ENCODE measurements around the gene MXD1.

The MXD1 gene

DNA sequence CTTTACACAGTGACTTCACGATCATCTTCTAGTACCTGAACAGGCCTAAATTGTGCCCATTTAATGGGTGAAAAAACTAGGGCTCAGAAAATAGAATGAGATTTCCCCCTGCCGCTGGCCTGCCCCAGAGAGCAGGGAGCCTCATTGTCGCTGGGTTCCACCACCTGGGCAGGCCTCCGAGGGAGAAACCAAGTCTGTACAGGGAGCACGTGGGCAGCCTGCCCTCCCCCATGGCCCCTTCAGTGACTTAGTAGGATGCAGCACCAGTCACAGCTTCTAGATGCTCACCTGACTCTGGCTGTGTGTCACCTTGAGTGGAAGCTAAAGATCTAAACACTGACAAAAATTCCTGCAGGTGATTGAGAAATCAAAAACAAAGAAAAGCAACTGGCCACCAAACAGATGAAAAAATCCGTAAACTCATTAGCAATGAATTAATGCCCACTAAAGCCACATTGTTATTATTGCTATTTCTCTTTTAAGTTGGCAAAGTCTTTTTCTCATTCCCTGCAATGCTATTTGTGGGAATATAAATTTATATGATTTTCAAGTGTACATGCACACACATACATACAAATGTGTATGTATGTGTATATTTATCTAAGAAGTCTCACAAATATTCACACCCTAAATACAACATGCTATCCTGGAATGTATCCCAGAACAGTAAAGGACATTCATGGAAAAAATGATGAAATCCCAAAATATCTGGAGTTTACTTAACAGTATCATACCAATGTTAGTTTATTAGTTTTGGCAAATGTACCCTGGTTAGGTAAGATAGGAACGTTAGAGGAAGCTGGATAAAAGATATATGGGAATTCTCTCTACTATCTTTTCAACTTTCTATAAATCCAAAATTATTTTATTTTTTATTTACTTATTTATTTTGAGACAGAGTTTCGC, 65.2 kb downstream of the MXD1 start:
- DNase-seq: no peak

DNA sequence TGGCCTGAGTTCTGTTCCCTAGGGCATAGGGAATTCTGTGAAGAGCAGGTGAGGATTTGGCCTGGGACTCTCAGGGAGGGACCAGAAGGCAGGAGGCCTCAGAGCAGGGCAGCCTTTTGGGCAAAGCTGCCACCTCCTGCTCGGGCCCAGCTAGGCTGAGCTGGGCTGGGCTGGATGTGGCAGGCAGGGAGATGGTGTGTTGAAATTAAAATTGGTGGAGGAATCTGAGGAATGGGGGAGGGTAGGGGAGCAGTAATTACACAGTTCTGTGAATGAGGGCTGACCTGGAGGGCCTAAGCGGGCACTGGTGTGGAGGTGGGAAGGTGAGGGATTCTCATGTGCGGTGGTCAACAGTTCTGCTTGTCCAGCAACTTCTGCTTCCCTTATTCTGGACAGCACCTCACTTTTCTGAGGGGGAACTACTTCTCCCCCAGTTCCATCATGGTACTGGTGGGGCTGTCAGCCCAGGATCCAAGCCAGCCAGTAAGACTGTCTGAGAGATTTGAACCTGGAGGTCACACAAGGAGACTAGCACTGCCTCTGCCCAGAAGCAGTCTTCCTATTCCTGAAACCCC, 68.6 kb downstream of the MXD1 start:
- DNase-seq: no peak

DNA sequence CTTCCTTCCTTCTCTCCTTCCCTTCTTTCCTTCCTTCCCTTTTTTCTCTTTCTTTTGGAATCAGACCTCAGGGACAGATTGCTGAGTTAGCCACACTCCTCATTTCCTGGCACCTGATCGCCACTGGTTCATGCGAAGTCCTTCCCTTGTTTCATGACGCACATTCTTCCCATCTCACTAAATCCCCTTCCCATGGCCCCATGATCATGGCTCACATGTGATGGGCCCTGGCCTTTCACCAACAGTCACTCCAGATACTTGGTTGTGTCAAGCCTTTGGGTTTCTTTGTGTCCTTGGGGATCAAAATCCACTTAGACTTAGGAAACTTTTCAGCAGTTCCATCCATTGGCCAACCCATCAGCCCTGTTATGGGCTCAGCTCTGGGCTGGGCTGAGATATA, 70.3 kb downstream of the MXD1 start:
- DNase-seq: no peak

DNA sequence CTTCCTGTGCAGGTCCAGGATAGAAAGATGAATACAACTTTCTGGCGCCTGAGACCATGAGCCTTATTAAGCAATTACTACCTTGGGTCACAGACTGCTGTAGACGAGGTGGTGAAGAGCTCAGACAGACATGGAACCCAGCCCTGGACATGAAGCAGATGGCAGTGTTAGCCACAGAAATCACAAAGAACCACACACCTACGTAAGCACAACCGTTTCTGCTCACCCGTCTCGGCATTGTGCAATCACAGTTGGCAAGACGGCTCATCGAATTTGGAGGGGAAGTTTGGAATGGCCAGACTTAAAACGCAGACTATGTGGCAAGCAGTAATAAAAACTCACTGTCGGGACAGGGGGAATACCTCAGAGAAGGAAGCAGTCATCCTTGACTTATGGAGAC, 70.8 kb downstream of the MXD1 start:
- DNase-seq: no peak

GRCh38 chr2:69986691-69987090, 71.8 kb downstream of the MXD1 start:
- DNase-seq: no peak

DNA sequence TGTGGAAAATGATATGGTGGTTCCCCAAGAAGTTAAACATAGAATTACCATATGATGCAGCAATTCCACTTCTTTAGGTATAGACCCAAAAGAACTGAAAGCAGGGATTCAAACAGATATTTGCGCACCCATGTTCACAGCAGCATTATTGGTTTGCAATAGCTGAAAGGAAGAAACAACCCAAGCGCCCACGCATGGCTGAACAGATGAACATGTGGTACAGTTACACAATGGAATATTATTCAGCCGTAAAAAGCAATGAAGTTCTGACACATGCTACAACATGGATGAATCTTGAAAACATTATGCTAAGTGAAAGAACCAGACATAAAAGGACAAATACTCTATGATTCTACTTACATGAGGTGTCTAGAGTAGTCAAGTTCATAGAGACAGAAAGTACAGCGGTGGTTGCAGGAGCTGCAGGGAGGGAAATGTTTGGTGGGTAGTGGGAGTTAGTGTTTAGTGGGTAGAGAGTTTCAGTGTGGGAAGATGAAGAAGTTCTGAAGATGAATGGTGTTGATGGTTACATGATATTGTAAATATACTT, 73.3 kb downstream of the MXD1 start:
- no peak for DNase-seq

DNA sequence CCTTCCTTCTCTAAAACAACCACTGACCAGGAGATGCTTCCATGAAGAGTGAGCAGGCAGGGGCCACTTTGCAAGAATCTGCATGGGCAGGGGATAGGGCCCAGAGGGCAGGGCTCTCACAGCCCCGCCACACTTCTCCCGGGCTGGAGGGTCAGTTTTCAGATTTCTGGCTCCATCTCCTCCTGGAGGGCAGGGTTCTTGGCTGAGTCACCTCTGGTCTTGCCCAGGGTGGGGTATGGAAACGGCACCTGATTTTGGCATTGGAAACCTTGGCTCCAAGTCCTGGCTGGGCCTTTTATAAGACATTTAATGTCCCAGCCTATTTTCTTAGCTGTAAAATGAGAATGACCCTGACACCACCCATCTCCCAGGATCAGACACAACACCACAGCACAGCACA, 74.1 kb downstream of the MXD1 start:
- no peak for DNase-seq

GRCh38 chr2:69989441-69990105, 74.7 kb downstream of the MXD1 start:
- DNase-seq: no peak
